ENCODE data around the gene HIPK3. TPM values are rescaled to one million over a fixed set of nuclear protein-coding genes. Genes with fewer than 3 reads are reported as not detected.

The HIPK3 gene
- total RNA-seq, 4 donors from 2014 or later = 292 to 331 (median 308) TPM

GRCh38 chr11:33376331-33377310 is 119.4 kb downstream of the HIPK3 start:
- H3K4me3 ChIP-seq = peak overlapping the region in 1 of 2 donors; percentile 58
- 21 to 22% methylated on average over 8 to 12 of the region's 106 CpGs for WGBS, 2 donors (ENCODE audit: low coverage in 1 of 2)
- TF ChIP-seq CTCF (IDR thresholded peaks at IDR 0.05) = no peak
- no peak for TF ChIP-seq EP300 (IDR thresholded peaks at IDR 0.05)
- no peak for TF ChIP-seq POLR2AphosphoS5 (IDR thresholded peaks at IDR 0.05)
- TF ChIP-seq POLR2A (IDR thresholded peaks at IDR 0.05) = no peak
- H3K27me3 ChIP-seq = peaks cover 60% of the 10 kb centered on the region
- H3K9me3 ChIP-seq = no peaks in the 10 kb centered on the region
- no peak overlapping the region for H3K27ac ChIP-seq
- no peaks in the 10 kb centered on the region for H3K36me3 ChIP-seq
- H3K4me1 ChIP-seq = peaks cover 0 to 19% (median 0%) of the 10 kb centered on the region in 3 donors
- ATAC-seq = peak; percentile 14

DNA sequence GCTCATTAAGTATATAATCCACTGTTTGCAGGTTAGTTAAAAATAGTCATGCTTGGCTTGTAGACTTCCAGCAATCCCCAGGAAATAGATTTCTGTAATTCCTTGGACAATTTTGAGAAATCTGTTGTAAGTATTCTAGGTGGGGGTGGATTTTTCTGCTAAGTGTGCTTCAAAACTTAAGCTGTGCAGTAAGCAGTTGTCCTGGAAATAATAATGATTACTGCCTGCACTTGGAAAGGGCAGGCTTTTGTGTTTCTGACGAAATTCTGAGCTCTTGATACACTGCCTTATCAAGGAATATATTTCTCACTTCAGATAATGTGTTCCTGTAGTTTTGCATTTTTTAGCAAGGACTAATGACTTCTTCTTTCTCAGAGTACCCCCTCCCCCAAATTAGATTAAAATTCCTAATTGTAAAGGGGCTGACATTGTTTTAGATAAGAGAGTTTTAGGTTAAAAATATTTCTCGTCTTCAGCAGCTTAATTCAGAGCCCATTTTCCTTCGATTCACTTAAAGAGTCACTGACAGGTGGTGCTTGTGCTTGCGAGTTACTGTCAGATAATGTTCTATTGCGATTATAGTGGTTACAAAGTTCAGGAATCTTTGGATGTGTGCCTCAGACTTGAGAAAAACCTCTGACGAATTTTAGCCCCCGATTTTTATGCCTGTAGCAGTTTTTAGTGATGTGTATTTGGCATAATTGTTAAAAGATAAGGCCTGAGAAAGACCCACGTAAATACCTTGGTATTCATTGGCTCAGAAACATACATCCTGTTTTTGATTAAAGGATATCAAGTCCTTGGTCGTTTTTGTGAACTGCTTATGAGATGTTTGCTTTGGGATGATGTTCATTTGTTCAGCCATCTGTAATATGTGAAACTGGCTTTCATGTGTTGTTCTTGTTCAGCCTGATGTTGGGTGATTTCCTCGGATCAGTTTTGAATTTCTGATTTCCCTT is 120.5 kb downstream of the HIPK3 start:
- no peak overlapping the region for H3K4me3 ChIP-seq
- no peaks in the 10 kb centered on the region for H3K36me3 ChIP-seq
- H3K27me3 ChIP-seq = peaks cover 61% of the 10 kb centered on the region
- TF ChIP-seq EP300 (IDR thresholded peaks at IDR 0.05) (no peak), POLR2A (IDR thresholded peaks at IDR 0.05) (no peak), CTCF (IDR thresholded peaks at IDR 0.05) (no peak), POLR2AphosphoS5 (IDR thresholded peaks at IDR 0.05) (no peak)
- H3K27ac ChIP-seq = no peak overlapping the region
- H3K9me3 ChIP-seq = no peaks in the 10 kb centered on the region
- H3K4me1 ChIP-seq = peaks cover 0 to 19% (median 0%) of the 10 kb centered on the region in 3 donors
- ATAC-seq = no peak
- WGBS, 2 donors (ENCODE audit: low coverage in 1 of 2) = 61 to 75% methylated on average over 10 of the region's 10 CpGs

- TF ChIP-seq EP300 (IDR thresholded peaks at IDR 0.05) (no peak), CTCF (IDR thresholded peaks at IDR 0.05) (no peak)
- WGBS, 2 donors (ENCODE audit: low coverage in 1 of 2) = 66 to 90% methylated on average over 2 to 3 of the region's 3 CpGs
Measured at GRCh38 chr11:33379947-33380346, 122.8 kb downstream of the HIPK3 start.

DNA sequence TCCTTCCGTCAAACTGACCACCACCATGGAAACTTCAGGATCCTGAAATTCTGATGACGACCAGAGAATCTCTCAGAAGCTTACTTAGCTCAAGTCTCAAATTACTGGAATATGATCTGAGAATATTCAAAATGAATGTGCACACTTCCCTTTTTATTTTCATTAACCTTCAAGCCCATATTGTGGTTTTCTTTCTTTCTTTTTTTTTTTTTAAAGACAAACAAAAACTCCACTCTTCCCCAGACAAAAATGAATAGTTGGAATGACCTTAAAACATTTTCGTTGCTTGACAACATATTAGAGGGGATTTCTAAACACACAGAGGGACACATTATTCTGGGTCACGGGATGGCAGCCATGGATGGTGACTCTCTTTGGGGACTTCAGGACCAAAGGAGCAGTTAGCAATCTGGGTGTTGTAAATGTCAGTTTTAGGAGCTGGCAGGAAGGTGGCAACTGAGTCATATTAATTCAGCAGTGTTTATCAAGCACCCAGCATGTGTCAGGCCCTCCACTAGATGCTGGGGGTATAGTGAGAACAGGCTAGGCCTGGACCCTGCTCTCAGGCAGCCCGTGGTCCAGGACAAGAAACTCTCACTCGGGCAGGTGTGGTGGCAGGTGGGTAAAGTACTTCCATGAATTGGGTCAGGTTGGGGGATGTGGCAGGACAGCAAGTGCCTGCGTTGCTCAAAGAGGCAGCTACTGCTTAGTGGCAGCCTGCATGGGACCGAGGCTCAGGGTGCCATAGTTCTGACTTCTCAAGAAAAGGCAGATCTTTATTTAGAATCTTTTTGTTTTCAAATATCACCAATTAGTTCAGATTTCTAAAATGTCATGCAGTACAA is 126.1 kb downstream of the HIPK3 start:
- TF ChIP-seq EP300 (IDR thresholded peaks at IDR 0.05) = no peak
- TF ChIP-seq POLR2A (IDR thresholded peaks at IDR 0.05) = no peak
- no peak for TF ChIP-seq CTCF (IDR thresholded peaks at IDR 0.05)
- no peak for TF ChIP-seq POLR2AphosphoS5 (IDR thresholded peaks at IDR 0.05)
- Histone ChIP-seq H3K36me3 (no peaks in the 10 kb centered on the region), H3K9me3 (peaks cover 0 to 18% (median 0%) of the 10 kb centered on the region in 3 donors), H3K4me3 (no peak overlapping the region), H3K4me1 (no peaks in the 10 kb centered on the region), H3K27me3 (peaks cover 9% of the 10 kb centered on the region), H3K27ac (no peak overlapping the region)
- ATAC-seq = no peak
- 64 to 65% methylated on average over 5 to 7 of the region's 8 CpGs for WGBS, 2 donors (ENCODE audit: low coverage in 1 of 2)

More at GRCh38 chr11:33379947-33380346, 122.8 kb downstream of the HIPK3 start:
- Histone ChIP-seq H3K27me3 (peaks cover 39% of the 10 kb centered on the region), H3K9me3 (peaks cover 0 to 1% (median 0%) of the 10 kb centered on the region in 3 donors), H3K36me3 (no peaks in the 10 kb centered on the region), H3K27ac (no peak overlapping the region), H3K4me1 (peaks cover 0 to 19% (median 0%) of the 10 kb centered on the region in 3 donors), H3K4me3 (no peak overlapping the region)
- no peak for ATAC-seq

Measured in gastroesophageal sphincter (tissue), 4 donors.